GM19395 (cell line): Measurements from ENCODE around the gene RBM19.
"Not testable (repeated sequence)": the region's sequence is repeated elsewhere in the genome, so short reads cannot be mapped to it uniquely, and the experiment has no call there.

Experiments
- ATAC-seq: cut with Tn5 transposase; IDR thresholded peaks from one replicate; pipeline ENCODE4 v1.9.1; 2021; ENCODE audit warnings: mild to moderate bottlenecking, moderate library complexity; ENCODE audit not compliant: unreplicated experiment

RBM19 gene, protein sequence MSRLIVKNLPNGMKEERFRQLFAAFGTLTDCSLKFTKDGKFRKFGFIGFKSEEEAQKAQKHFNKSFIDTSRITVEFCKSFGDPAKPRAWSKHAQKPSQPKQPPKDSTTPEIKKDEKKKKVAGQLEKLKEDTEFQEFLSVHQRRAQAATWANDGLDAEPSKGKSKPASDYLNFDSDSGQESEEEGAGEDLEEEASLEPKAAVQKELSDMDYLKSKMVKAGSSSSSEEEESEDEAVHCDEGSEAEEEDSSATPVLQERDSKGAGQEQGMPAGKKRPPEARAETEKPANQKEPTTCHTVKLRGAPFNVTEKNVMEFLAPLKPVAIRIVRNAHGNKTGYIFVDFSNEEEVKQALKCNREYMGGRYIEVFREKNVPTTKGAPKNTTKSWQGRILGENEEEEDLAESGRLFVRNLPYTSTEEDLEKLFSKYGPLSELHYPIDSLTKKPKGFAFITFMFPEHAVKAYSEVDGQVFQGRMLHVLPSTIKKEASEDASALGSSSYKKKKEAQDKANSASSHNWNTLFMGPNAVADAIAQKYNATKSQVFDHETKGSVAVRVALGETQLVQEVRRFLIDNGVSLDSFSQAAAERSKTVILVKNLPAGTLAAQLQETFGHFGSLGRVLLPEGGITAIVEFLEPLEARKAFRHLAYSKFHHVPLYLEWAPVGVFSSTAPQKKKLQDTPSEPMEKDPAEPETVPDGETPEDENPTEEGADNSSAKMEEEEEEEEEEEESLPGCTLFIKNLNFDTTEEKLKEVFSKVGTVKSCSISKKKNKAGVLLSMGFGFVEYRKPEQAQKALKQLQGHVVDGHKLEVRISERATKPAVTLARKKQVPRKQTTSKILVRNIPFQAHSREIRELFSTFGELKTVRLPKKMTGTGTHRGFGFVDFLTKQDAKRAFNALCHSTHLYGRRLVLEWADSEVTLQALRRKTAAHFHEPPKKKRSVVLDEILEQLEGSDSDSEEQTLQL

DNA sequence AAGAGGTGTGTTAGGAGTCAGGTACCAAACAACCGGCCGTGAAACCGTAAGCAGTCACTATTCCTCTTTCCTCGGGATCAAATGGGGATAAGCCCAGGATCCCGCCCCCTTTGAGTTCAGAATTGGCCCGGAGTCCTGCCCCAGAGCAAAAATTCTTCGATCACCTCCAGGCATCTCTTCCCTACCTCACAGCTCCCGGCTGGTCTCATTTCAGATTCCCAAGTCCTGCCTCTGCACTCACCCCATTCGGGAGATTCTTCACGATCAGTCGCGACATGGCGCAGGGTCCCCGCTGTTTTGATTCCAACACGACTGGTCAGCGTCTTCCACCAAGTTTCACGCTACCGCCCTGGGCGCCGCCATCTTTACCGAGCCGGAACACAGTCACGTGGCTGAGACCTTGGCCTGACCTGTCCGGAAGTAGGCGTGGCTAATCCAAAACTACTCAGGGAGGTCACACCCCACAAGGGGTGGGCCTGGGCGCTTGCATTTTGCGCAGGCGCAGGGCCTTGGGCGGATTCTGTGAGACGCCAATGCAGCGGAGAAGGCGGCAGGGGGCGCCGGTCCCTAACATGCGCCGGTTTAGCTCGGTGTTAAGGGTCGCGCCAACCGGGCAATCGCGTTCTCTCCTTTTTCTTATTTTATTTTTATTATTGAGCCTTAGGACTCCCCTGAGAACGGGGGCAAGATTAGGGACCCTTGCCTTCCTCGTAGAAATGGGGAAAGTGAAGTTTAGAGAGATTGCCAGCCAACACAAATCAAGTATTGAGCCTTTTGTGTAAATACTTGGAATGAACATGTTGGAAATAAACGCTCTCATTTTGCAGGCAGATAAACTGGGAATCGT lies at the start of gene RBM19:
Gene RBM19 (minus strand): TSS at position 375 of the 847 bp plus-strand sequence. CDS start 98 bp downstream, at position 277.
- peak; percentile 96 for ATAC-seq

DNA sequence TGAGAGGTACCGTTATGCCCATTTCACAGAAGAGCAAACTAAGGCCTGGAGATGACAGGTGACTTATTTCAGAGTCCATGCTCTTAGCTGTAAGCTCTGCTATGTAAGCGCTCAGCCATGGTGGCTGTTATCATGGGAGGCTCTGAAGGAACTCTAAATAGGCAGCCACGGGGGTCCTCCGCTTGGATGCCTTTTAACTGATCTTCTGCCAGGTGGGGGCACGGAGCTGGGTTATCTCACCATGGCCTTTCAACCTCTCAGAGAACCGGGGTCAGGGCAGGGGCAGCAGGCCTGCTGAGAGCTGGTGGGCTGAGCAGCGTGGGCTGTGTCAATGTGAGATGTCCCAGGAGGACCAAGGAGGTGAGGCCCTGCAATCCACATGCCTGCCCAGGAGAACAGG lies 49.7 kb upstream of the RBM19 start:
- no peak for ATAC-seq

DNA sequence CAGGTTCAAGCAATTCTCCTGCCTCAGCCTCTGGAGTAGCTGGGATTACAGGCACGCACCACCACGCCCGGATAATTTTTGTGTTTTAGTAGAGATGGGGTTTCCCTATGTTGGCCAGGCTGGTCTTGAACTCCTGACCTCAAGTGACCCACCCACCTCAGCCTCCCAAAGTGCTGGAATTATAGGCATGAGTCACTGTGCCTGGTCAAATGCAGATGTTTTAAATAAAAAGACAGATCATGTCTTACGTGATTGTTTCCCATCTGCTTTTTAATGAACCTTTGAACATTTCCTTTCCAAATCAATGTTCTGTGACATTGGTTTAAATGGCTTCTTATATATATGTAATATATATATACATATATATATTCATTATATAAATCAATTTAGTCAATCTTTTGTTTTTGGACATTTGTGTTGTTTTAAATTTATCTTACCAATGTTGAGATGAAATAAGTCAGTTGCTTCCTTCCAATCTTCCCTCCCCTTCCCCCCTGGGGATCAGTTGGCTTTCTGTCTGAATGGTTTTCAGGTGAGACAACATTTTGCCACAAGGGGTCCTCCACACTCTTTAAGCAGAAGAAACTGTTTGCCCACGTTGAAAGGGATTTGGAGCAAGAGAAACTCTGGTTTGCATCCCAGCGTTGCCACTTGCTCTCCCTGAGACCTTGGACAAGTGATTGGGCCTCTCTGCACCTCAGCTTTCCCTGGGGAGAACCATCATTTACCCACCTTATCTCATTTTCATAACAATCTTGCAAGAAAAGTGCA lies 47.6 kb upstream of the RBM19 start:
- ATAC-seq, result no peak

DNA sequence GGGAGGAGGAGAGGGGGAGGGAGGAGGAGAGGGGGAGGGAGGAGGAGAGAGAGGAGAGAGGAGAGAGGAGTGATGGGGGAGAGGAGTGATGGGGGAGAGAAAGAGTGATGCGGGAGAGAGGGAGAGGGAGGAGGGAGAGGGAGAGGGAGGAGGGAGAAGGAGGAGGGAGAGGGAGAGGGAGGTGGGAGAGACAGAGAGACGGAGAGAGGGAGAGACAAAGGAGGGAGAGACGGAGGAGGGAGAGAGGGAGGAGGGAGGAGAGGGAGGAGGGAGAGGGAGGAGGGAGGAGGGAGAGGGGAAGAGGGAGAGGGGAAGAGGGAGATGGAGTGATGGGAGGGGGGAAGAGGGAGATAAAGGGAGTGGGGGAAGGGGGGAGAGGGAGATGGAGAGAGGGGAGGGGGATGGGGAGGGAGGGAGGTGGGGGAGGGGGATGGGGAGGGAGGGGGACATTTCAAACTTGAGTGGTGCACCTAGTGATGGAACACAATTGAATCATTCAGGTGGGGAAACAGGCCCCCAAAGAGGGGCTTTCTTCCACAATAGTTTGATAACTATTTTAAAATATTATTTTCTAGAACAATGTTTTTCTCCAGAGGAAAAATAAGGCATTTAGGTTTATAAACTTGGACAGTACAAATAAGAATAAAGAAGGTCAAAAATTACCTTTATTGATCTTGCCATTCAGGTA lies 46.8 kb upstream of the RBM19 start:
- ATAC-seq, result no peak

DNA sequence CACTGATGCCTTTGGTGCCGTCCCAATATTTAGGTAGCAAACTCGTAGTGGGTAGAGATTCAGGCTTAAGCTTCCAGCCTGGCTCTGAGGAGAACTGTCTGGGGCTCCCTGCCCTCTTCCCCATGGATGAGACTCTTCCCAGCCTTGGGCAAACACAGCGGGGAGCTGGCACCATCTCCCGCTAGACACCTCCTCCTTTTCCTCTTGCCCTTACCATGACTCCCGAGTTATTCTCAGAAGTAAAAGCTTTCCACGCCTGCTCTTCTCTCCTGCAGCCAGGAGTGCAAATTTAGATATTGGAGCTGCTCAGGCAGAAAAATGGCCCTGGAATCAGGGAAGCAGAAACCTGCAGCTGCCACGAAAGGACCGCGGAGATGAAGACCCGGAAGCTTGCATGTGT lies 45.6 kb upstream of the RBM19 start:
- ATAC-seq, result no peak

DNA sequence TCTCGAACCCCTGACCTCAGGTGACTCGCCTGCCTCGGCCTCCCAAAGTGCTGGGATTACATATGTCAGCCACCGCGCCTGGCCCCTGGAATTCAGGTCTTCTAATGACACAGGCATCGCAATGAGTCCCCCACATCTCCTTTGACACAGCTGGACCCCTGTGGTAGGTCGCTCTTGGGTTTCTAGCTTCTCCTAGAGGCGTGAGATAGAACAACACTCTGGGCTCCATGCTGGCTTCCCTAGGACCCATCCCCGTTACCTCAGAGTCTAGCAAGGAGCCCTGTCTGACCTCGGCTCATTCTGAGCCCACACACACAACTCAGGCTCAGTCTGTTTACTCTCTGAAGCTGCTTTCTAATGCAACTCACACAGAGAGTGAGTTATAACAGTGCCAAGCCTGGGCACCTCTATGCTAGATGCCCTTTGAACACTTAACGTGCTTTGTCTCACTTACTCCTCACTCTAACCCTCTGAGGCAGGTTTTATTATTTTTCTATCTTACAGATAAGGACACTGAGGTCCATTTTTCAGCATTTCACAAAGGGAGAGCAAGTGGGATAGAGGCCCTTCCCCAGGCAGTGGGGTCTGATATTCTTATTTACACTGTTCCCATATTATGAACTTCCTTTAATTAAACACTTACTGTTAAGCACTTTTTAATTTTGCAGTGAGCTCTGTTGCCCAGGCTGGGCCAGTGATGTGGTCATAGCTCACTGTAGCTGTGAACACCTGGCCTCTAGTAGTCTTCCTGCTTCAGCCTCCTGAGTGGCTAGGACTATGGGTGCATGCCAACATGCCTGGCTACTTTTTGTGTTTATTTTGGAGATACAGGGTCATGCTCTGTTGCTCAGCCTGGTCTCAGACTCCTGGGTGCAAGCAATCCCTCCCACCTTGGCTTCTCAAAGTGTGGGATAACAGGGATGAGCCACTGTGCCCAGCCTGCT lies 40.6 kb upstream of the RBM19 start:
- no peak for ATAC-seq

DNA sequence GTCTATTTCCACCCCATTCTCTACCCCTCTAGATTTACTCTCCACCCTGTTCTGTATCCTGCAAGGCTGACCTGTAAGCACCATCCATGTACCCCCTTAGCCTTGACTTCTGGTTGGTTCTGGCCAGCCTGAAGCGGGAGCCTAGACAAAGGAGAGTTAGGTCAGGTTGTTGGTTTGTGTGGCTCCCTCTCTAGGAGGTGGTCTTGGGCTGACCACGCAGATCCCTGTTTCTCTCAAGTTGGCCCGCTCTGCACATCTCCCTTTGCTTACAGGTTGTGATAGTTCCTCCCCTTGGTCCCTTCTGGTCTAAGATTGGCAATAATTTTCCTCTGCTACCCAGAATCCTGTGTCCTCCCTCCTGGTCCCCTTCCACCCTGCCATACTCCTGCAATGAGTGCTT lies 38.3 kb upstream of the RBM19 start:
- ATAC-seq, result no peak

DNA sequence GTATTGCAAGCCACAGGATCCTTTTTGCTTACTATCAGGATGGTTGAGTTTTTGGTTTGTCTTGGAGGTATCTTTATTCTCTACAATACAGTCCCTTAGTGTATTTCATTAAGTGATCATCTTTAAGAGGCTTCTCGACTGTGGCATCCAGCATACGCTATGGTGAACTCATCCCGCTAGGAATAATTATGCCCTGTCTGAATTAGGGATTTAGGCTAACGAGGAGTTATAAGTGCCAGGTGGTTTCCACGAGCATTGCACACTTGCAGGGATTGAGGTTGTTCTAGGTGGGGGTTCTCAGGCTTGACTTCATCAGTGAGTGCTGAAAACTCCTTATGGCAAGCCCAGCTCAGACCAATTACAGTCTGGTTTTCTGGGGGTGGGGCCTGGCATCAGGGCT lies 37.2 kb upstream of the RBM19 start:
- ATAC-seq, result no peak

DNA sequence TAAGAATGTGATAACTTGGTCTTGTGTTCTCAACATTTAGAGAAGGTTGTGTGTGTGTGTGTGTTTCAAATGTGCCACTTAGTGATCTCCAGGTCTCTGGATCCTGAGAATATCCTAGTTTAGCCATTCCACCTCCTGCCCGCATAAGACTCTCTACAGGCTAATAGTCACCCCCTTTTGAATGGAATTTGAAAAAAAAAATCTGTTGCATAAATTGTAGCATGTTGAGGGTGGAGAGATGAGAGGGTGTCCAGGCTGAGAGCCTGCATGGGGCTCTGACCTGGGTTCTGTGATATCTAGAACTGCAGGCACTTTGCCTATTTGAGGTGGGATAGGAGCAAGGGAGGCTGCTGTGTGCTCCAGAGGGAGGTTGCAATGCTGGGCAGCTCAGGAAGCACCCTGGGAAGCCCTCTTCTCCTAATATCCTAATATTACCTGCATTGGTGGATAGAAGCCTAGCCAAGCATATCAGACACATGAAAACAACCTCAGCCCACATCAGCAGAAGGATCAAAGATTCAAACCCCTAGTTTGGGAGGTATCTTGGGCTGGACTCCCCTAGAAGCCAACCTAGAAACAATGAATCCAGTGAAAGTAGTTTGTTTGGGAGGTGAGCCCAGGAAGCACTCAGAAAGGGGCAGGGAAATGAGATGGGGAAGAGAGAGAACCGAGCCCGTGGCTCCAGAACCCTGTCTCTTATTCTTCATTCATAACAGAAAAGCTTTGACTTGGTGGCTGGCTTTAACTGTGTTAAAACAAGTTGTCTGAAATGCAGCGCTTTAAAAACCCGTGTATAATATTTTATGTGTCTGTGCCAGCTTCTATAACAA lies 35.6 kb upstream of the RBM19 start:
- ATAC-seq, result no peak

DNA sequence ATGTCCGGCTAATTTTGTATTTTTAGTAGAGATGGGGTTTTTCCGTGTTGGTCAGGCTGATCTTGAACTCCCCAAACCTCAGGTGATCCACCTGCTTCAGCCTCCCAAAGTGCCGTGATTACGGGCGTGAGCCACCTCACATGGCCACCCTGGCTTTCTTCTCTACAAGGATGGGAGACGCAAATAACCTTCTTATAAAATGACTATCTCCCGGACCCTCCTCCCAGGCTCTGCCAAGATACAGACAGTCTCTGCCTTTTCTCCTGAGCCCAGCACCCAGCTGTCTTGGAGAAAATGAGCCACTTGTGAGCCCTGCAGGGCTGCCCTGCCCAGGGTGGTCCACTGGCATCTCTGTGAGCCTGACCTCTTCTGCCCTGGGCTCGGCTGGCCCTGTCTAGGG lies 34.7 kb upstream of the RBM19 start:
- no peak for ATAC-seq

DNA sequence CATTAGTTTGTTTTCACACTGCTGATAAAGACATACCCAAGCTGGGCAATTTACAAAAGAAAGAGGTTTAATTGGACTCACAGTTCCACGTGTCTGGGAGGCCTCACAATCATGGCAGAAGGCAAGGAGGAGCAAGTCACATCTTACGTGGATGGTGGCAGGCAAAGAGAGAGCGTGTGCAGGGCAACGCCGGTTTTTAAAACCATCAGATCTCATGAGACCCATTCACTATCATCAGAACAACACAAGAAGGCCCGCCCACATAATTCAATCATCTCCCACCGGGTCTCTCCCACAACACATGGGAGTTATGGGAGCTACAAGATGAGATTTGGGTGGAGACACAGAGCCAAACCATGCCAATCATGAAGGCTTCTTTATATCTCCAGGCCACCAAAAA lies 34.1 kb upstream of the RBM19 start:
- not testable (repeated sequence) for ATAC-seq

DNA sequence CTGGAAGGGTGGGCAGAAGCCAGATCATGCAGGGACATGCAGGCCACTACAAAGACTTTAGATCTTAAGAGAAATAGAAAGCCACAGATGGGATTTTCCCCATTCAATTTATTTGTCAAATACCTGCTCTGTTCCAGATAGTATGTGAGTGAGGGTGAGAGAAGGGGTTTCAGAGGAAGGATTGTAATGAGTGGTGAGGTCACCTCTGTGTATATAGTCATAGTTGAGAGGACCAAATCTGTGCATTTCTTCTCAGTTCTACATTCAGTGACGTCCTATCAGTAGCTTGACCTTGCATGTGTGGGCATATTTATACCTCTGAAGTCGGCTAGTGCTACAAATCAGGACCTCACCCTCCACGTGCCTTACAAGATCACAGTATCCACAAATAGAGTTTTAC lies 31.2 kb upstream of the RBM19 start:
- no peak for ATAC-seq

DNA sequence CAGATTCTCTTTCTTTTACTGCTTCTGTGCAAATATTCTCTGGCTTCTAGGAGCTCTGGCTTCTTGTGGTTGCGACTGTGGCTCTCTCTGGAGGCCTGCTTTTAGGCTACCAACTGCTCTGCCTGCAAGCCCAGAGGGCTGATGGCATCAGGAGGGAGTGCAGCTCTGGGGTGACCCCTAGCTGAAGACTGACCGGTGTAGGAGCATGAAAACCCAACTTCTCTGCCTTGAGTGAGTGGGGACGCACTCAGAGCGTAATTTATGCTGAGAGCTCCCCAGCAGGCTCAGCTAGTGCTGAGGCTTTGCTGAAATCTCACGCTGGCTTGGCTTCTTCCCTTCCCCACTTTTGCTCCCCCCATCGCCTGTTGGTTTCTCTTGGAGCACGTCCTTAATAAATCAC lies 29.9 kb upstream of the RBM19 start:
- ATAC-seq, result no peak

DNA sequence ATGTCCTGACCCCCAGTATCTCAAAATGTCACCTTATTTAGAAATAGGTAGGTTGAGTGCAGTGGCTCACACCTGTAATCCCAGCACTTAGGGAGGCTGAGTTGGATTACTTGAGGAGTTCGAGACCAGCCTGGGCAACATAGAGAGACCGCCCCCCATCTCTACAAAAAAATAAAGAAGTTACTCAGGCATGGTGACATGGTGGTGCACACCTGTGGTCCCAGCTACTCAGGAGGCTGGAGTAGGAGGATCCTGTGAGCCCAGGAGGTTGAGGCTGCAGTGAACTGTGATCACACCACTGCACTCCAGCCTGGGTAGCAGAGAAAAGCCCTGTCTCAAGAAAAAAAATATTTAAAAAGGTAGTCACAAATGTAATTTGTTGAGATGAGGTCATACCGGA lies 27.9 kb upstream of the RBM19 start:
- ATAC-seq, result no peak

DNA sequence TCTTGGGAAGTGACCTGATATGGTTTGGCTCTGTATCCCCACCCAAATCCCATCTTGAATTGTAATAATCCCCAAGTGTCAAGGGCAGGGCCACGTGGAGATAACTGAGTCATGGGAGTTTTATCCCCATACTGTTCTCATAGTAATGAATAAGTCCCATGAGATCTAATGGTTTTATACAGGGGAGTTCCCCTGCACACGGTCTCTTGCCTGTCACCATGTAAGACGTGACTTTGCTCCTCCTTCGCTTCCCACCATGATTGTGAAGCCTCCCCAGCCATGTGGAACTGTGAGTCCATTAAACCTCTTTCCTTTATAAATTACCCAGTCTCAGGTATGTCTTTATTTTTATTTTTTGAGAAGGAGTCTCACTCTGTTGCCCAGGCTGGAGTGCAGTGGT lies 26.6 kb upstream of the RBM19 start:
- not testable (repeated sequence) for ATAC-seq

DNA sequence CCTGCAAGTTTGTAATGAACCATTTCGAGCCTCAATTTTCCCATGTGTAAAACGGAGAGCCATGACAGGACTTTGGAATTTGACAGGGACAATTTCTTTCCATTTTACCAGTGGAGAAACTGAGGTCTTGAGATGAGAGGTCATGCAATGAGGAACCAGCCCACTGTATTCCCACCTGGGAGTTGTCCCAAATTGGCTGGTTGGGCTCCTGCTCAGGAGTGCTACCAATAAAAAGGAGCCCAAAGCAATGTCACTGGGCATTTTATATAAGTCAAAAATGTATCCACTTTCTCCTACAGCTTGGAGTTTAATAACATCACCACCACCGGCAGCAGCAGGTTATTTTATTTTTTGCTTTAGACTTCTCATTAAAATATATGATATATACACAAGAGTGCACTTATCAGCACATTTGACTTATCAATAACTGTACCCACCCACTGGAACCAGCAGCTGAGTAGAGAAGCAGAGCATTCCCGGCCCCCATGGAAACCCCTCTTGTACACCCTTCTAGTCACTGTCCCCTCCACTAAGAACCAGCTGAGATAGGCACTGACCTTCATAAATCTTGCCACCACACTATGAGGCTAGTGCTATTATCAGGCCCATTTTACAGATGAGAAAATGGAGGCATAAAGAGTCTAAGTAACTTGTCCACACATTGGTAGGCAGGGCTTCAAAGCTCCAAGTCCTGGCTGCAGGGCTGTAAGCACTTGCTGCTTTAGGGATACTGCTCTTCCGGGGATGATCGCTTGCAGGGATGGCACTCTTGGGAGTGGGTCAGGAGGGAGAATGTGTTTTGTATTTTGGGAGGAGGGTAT lies 25.3 kb upstream of the RBM19 start:
- ATAC-seq, result no peak
